Parathyroid adenoma (tissue), 2 donors: ENCODE results near the gene RGSL1.

Source experiments
- H2AFZ ChIP-seq: fragments of 300-600 bp; sonication (generic); one replicate; pipeline ENCODE4 v1.7.0; 2017; ENCODE audit warnings: antibody characterized with exemption, mild to moderate bottlenecking
- H3K27ac ChIP-seq: fragments of 300-600 bp; sonication (generic); one replicate; pipeline ENCODE4 v1.7.0; 2017
- H3K27me3 ChIP-seq: fragments of 300-600 bp; sonication (generic); one replicate; pipeline ENCODE4 v1.7.0; 2017; ENCODE audit warnings: low read length; ENCODE audit not compliant: control insufficient read depth, insufficient read depth
- H3K36me3 ChIP-seq: fragments of 300-600 bp; sonication (generic); one replicate; pipeline ENCODE4 v1.7.0; 2017; ENCODE audit warnings: low read length; ENCODE audit not compliant: control insufficient read depth, insufficient read depth
- H3K4me1 ChIP-seq: fragments of 300-600 bp; sonication (generic); one replicate; pipeline ENCODE4 v1.7.0; 2017; ENCODE audit warnings: control low read depth
- H3K4me2 ChIP-seq: fragments of 300-600 bp; sonication (generic); one replicate; pipeline ENCODE4 v1.7.0; 2017; ENCODE audit warnings: low read length
- H3K4me3 ChIP-seq: fragments of 300-600 bp; sonication (generic); one replicate; pipeline ENCODE4 v1.7.0; 2017; ENCODE audit warnings: low read depth, low read length
- H3K79me2 ChIP-seq: fragments of 300-600 bp; sonication (generic); one replicate; pipeline ENCODE4 v1.7.0; 2017; ENCODE audit warnings: control low read depth
- H3K9ac ChIP-seq: fragments of 300-600 bp; sonication (generic); one replicate; pipeline ENCODE4 v1.7.0; 2017; ENCODE audit warnings: mild to moderate bottlenecking
- H3K9me3 ChIP-seq: fragments of 300-600 bp; sonication (generic); one replicate; pipeline ENCODE4 v1.7.0; 2017; ENCODE audit warnings: low read length; ENCODE audit not compliant: control insufficient read depth
- TF ChIP-seq, protein P1 (sequence below): fragments of 300-600 bp; sonication (generic); IDR thresholded peaks from one replicate; pipeline ENCODE4 v1.7.0; 2017; ENCODE audit warnings: antibody characterized with exemption, mild to moderate bottlenecking
- donor health status: primary hyperparathyroidism.

The RGSL1 gene

DNA sequence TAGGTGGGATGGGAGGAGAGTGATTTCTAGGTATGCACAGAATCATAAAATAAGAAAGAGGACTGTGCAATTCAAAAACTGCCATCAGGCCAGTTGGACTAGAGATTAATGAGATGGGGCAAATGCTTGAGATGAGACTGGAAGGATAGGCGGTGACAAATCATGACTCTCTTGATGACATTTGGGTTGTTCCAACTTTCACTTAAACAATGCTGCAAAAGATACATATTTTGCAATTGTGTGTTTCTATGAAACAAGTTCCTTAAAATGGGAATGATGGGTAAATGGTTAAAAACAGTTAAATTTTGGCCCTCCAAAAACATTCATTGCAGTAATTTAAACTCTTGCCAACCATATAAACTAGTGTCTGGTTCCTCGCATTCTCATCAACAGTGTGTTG, 84.0 kb downstream of the RGSL1 start:
- Histone ChIP-seq H3K27me3 (no peaks in the 10 kb centered on the region), H3K4me3 (no peak overlapping the region), H2AFZ (no peak overlapping the region), H3K36me3 (no peaks in the 10 kb centered on the region), H3K9ac (no peak overlapping the region), H3K79me2 (no peaks in the 10 kb centered on the region), H3K4me2 (no peak overlapping the region), H3K27ac (no peak overlapping the region), H3K4me1 (no peaks in the 10 kb centered on the region), H3K9me3 (no peaks in the 10 kb centered on the region)
- TF ChIP-seq, protein P1, sequence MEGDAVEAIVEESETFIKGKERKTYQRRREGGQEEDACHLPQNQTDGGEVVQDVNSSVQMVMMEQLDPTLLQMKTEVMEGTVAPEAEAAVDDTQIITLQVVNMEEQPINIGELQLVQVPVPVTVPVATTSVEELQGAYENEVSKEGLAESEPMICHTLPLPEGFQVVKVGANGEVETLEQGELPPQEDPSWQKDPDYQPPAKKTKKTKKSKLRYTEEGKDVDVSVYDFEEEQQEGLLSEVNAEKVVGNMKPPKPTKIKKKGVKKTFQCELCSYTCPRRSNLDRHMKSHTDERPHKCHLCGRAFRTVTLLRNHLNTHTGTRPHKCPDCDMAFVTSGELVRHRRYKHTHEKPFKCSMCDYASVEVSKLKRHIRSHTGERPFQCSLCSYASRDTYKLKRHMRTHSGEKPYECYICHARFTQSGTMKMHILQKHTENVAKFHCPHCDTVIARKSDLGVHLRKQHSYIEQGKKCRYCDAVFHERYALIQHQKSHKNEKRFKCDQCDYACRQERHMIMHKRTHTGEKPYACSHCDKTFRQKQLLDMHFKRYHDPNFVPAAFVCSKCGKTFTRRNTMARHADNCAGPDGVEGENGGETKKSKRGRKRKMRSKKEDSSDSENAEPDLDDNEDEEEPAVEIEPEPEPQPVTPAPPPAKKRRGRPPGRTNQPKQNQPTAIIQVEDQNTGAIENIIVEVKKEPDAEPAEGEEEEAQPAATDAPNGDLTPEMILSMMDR: no peak

DNA sequence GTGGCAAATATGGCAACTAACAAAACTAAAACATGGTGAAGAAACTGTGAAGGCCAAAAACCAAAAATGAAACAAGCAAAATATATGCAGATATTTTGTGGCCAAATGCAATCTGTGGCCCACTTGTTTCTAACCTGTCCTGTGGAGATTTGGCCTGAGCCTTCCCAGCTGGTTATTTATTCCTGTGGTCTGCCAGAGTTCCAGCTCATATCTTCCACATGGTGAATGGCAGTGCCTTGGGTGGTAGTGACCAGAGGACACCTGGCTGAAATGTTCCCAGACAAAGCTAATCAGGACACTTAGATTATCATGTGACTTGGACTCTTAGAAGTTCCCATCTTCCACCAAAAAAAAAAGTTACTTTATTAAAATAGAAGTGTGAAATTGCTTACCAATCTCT, 99.4 kb downstream of the RGSL1 start:
- Histone ChIP-seq H3K79me2 (no peaks in the 10 kb centered on the region), H3K4me3 (no peak overlapping the region), H3K9me3 (no peaks in the 10 kb centered on the region)

DNA sequence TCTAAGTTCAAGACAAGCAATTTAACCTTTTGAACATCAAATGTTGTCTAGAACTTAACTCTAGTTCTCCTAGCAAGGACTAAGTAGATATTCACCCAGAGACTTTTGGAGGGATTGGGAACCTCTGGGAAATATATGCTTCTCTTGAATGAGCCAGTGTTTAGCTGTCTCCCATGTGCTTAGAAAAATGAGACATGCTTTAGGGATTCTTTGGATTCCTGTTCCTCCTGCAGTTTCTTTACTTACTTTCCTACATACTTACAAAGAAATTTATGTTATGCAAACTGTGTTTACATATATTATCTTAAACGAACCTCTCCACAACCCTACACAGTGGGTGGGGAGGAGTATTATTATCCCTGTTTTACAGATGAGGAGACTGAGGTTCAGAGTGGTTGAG, 99.9 kb downstream of the RGSL1 start:
- Histone ChIP-seq H3K27me3 (no peaks in the 10 kb centered on the region), H3K4me2 (no peak overlapping the region), H3K27ac (no peak overlapping the region), H2AFZ (no peak overlapping the region), H3K4me1 (no peaks in the 10 kb centered on the region), H3K36me3 (no peaks in the 10 kb centered on the region), H3K9ac (no peak overlapping the region), H3K9me3 (no peaks in the 10 kb centered on the region), H3K79me2 (no peaks in the 10 kb centered on the region), H3K4me3 (no peak overlapping the region)
- TF ChIP-seq, protein P1: no peak

More for the DNA sequence above, 99.4 kb downstream of the RGSL1 start:
- Histone ChIP-seq H2AFZ (no peak overlapping the region), H3K9ac (no peak overlapping the region), H3K4me2 (no peak overlapping the region), H3K27me3 (no peaks in the 10 kb centered on the region), H3K4me1 (no peaks in the 10 kb centered on the region), H3K36me3 (no peaks in the 10 kb centered on the region), H3K27ac (no peak overlapping the region)
- TF ChIP-seq, protein P1: no peak

DNA sequence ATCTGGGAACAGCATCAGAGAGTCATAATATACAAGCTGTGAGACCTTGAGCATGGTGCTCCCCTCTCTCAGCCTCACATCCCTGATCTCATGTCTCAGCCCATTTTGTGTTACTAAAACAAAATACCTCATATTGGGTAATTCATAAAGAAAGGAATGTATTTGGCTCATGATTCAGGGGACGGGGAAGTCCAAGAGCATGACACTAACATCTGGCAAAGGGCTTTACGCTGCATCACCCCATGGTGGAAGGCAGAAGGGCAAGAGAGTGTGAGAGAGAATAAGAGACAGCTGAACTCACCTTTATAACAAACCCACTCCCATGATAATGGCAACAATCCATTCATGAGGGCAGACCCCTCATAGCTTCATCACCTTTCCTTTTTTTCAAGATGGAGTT, 102.6 kb downstream of the RGSL1 start:
- Histone ChIP-seq H3K36me3 (no peaks in the 10 kb centered on the region), H3K27ac (no peak overlapping the region), H3K4me1 (no peaks in the 10 kb centered on the region), H3K4me3 (no peak overlapping the region), H3K9me3 (no peaks in the 10 kb centered on the region), H2AFZ (no peak overlapping the region), H3K9ac (no peak overlapping the region), H3K27me3 (no peaks in the 10 kb centered on the region), H3K79me2 (no peaks in the 10 kb centered on the region), H3K4me2 (no peak overlapping the region)
- TF ChIP-seq, protein P1: no peak

DNA sequence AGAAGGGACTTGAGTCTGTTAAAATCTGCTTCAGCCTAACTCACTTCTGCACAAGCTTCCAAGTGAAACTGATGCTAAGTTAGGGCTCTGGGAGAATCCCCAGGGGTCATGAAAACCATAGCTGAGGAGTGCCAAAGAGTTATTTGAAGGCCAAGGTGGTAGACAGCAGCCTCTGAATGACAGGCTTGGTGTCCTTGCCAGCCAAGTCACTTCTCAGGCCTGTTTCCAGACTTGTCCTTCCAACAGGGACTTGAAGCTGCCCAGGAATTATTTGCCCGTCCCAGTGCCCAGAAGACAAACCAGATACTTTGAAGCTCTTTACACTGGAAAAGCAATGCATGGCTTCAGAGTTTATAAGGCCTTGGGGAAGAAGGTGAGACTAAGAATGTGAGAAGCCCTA, 105.5 kb downstream of the RGSL1 start:
- TF ChIP-seq, protein P1: no peak
- no peaks in the 10 kb centered on the region for H3K27me3 ChIP-seq
- no peaks in the 10 kb centered on the region for H3K4me1 ChIP-seq
- H3K27ac ChIP-seq: no peak overlapping the region
- H3K4me3 ChIP-seq: no peak overlapping the region
- no peak overlapping the region for H3K9ac ChIP-seq
- H3K79me2 ChIP-seq: no peaks in the 10 kb centered on the region
- no peaks in the 10 kb centered on the region for H3K9me3 ChIP-seq
- no peak overlapping the region for H2AFZ ChIP-seq
- no peak overlapping the region for H3K4me2 ChIP-seq
- H3K36me3 ChIP-seq: no peaks in the 10 kb centered on the region
